Ishikawa (cell line): ENCODE results near the gene TNNC1.

Experiments
- CEBPB ChIP-seq: IDR thresholded peaks from 2 replicates; pipeline ENCODE4 v1.6.1; 2012
- EGR1 ChIP-seq: IDR thresholded peaks from 2 replicates; pipeline ENCODE4 v1.6.1; 2012
- EP300 ChIP-seq: IDR thresholded peaks from 2 replicates; pipeline ENCODE4 v1.6.1; 2012; ENCODE audit warnings: borderline replicate concordance
- FOXM1 ChIP-seq: IDR thresholded peaks from 2 replicates; pipeline ENCODE4 v1.6.1; 2012; ENCODE audit warnings: low read depth, borderline replicate concordance
- NFIC ChIP-seq: IDR thresholded peaks from 2 replicates; pipeline ENCODE4 v1.6.1; 2012
- RAD21 ChIP-seq: IDR thresholded peaks from 2 replicates; pipeline ENCODE4 v1.6.1; 2012; ENCODE audit warnings: low read depth
- TAF1 ChIP-seq: IDR thresholded peaks from 2 replicates; pipeline ENCODE4 v1.6.1; 2012; ENCODE audit warnings: low read depth, mild to moderate bottlenecking
- TCF12 ChIP-seq: IDR thresholded peaks from 2 replicates; pipeline ENCODE4 v1.6.1; 2012; ENCODE audit warnings: low read depth
- TEAD4 ChIP-seq: IDR thresholded peaks from 2 replicates; pipeline ENCODE4 v1.6.1; 2012
- YY1 ChIP-seq: IDR thresholded peaks from 2 replicates; pipeline ENCODE4 v1.6.1; 2012; ENCODE audit warnings: low read depth
- ZBTB7A ChIP-seq: IDR thresholded peaks from 2 replicates; pipeline ENCODE4 v1.6.1; 2012; ENCODE audit warnings: low read depth
- TF ChIP-seq, protein P1 (sequence below): IDR thresholded peaks from 2 replicates; pipeline ENCODE4 v1.6.1; 2012; ENCODE audit warnings: low read depth, mild to moderate bottlenecking
- TF ChIP-seq, protein P2 (sequence below): IDR thresholded peaks from 2 replicates; pipeline ENCODE4 v1.6.1; 2012
- TF ChIP-seq, protein P3 (sequence below): IDR thresholded peaks from 2 replicates; pipeline ENCODE4 v1.6.1; 2012

DNA sequence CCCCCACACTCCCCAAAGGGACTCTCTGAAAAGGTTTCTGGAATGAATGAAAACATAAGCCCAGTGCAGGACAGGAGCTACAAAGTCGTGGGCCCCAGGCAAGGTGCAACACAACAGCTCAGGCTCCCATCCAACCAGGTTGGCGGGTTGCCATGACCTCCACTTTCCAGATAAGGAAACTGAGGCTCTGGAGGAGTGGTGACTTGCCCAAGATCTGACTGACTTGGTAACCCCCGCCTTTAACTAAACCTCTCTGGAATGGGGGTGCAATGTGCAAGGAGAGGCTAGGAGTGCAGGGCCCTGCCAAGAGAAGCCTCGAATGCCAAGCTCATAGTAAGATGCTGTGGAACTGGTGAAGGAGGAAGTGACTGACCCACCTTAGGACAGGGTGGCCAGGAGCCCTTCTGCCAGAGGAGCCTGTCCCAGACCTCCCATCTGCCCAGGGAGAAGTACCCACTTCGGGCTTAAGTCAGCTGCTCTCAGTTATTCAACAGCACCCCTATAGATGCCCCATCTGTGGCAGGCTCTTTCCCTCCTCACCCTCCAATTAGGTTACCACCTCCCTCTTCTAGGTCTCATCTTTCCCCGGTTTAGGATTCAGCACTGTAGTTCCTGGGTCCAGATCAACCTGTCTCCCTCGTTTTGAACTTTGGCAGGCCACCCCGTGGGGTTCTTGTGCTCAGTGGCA, 553 bp upstream of the TNNC1 start:
- TF ChIP-seq RAD21 (no peak), EGR1 (no peak), FOXM1 (no peak), TCF12 (no peak), EP300 (no peak), TAF1 (no peak), YY1 (no peak), CEBPB (no peak), NFIC (peak; percentile 66), ZBTB7A (no peak), TEAD4 (no peak)
- TF ChIP-seq, protein P1, sequence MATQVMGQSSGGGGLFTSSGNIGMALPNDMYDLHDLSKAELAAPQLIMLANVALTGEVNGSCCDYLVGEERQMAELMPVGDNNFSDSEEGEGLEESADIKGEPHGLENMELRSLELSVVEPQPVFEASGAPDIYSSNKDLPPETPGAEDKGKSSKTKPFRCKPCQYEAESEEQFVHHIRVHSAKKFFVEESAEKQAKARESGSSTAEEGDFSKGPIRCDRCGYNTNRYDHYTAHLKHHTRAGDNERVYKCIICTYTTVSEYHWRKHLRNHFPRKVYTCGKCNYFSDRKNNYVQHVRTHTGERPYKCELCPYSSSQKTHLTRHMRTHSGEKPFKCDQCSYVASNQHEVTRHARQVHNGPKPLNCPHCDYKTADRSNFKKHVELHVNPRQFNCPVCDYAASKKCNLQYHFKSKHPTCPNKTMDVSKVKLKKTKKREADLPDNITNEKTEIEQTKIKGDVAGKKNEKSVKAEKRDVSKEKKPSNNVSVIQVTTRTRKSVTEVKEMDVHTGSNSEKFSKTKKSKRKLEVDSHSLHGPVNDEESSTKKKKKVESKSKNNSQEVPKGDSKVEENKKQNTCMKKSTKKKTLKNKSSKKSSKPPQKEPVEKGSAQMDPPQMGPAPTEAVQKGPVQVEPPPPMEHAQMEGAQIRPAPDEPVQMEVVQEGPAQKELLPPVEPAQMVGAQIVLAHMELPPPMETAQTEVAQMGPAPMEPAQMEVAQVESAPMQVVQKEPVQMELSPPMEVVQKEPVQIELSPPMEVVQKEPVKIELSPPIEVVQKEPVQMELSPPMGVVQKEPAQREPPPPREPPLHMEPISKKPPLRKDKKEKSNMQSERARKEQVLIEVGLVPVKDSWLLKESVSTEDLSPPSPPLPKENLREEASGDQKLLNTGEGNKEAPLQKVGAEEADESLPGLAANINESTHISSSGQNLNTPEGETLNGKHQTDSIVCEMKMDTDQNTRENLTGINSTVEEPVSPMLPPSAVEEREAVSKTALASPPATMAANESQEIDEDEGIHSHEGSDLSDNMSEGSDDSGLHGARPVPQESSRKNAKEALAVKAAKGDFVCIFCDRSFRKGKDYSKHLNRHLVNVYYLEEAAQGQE: no peak
- TF ChIP-seq, protein P2, sequence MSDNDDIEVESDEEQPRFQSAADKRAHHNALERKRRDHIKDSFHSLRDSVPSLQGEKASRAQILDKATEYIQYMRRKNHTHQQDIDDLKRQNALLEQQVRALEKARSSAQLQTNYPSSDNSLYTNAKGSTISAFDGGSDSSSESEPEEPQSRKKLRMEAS: no peak
- TF ChIP-seq, protein P3, sequence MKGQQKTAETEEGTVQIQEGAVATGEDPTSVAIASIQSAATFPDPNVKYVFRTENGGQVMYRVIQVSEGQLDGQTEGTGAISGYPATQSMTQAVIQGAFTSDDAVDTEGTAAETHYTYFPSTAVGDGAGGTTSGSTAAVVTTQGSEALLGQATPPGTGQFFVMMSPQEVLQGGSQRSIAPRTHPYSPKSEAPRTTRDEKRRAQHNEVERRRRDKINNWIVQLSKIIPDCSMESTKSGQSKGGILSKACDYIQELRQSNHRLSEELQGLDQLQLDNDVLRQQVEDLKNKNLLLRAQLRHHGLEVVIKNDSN: no peak
